Left cardiac atrium (tissue), 4 donors: ENCODE measurements around the gene NUSAP1. TPM values are rescaled to one million over a fixed set of nuclear protein-coding genes. Genes with fewer than 3 reads are reported as not detected.
A peak's percentile ranks its signal among the peaks of the same experiment; 100 is the strongest.
"Not testable (repeated sequence)": the region's sequence is repeated elsewhere in the genome, so short reads cannot be mapped to it uniquely, and the experiment has no call there.

Experiments
- ATAC-seq, 2 donors: fragments of 200-7000 bp; cut with Tn5 transposase; one replicate each; pipeline ENCODE4 v1.9.1; 2020; ENCODE audit warnings: mild to moderate bottlenecking in 2 of 2, moderate library complexity in 2 of 2
- DNase-seq: peaks from one replicate; pipeline ENCODE4 v3.0.0-alpha.2; 2020
- intact Hi-C, 2 donors: fragments of 100-400 bp; cut with DNase I; formaldehyde crosslinking; loops; one replicate each; pipeline versions ENCODE4 v1.14.1 to v1.15.1; 2022 to 2023
- total RNA-seq, 2 donors: library from RNA; stranded (reverse); fragmentation: NEBNext Ultra II Directional; extraction: Animal tissue kit (Norgen Biotek cat#: 25700); gene quantifications; one replicate each; pipeline ENCODE4 v1.2.1, GENCODE V29; 2021
- donor health status: DM: no; HTN: yes; CAD: no.
- donor health status: DM: no; HTN: yes; CAD: no; lungs with severe emphysema.
- donor health status: DM: yes; HTN: yes; CAD: no.
- donor health status: Dilated cardiomyopathy.

Gene NUSAP1
- total RNA-seq, 2 donors from 2014 or later: 1.1 to 4.6 TPM

DNA sequence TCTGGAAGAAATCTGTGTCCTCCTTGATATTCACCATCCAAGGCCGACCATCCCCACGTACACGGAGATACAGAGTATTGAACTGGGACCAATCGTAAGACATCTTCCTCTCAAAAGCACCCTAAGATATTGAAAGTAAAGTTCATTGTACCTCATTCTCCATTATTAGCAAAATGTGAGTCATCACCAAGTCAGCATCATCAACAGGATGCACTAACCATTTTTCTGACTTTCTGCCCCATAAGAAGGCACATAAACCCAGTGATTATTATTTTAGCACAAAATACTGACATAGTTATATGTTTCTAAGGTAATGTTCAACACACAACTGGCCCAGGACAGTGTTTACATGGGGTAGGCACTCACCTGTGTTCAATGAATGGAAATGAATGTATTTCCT lies 62.2 kb downstream of the NUSAP1 start:
- ATAC-seq (no peak), DNase-seq (no peak)
- intact Hi-C loops: no loop called here

DNA sequence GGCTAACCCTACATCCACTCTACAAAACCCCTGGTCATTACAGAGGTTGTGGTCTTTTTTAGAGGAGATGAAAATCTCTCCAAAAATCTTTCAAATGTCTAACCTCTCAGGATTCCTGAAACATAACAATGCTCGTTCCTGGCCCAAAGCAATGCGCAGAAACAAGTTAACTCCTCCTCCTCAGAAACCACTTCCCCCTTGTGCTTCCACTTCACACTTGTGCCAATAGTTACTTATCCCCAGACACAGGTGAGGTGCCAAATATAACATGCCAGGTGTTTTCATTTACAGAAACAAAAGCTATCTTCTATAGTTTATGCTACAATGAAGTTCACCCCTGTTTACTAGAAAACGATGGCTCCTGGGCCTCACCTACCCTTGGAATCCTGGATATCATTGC lies 63.4 kb downstream of the NUSAP1 start:
- intact Hi-C loops: no loop called here
- ATAC-seq (no peak), DNase-seq (no peak)

DNA sequence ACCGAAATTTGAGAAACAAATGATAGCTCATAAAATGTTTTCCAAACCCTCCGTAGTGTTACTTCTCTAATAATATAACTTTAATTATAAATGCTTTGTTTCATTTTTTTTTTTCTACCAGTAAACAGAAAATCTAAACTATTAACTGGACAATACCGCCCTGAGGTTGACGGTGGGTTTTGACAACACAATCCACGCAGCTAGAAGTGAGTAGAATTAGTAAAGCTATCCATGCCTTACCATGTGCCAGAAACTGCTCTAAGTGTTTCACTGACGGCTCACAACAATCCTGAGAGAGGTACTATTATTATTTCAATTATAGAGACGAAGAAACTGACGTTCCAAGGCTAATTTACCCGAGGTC lies 69.2 kb downstream of the NUSAP1 start:
- ATAC-seq: peak in 1 of 2 donors; percentile 27
- DNase-seq: no peak
- intact Hi-C loops: no loop called here

DNA sequence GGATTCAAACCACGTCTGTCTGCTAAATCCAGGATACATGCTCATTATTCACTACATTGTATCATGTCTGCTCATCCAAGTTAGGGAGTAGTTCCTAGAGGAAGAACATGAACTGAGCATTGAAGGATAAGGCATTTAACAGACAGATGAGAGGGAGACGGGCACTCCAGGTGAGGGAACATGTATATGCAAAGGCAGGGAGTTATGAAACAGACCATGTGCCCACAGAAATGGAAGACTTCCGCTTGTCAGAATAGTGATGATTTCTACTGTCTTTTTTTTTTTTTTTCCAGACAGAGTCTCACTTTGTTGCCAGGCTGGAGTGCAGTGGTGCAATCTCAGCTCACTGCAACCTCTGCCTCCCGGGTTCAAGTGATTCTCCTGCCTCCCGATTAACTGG lies 74.7 kb downstream of the NUSAP1 start:
- no peak for ATAC-seq
- DNase-seq: no peak
- intact Hi-C loops: no loop called here

DNA sequence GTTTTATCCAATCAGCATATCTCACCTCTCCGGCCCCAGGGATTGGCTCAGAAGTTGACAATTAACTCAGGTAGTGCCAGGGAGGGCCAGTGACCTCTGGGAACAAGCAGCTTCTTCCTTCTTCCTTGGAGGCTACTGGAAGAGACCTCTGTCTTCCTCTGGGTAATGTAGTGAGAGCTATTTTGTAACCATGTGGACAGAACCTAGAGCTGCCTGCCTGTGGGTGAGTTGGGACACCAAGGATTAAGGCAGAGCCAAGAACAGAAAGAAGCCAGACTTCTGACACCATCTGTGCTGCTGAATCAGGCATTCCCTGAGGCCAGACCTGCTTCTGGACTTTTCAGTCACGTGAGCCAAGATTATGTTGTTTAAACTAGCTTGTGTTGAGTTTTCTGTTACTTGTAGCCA lies 75.6 kb downstream of the NUSAP1 start:
- DNase-seq (no peak), ATAC-seq (peak in 1 of 2 donors; percentile 89)
- intact Hi-C loops: no loop called here

DNA sequence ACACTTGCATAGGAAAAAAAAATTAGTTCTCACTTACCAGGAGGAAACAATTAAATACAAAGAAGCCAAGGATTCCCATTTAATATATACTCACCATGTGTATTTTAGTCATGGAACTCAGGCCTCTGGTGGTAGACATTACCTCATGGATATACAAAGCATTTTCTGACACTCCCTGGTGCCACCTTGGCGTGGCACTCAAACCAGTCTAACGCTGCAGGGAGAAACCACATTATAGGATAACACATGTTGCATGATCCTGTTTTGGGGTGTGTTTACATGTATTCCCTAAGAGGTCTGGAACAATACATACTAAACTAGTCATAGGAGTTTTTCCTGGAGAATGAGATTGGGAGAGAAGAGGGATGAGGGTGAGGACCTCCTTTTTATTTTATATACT lies 78.3 kb downstream of the NUSAP1 start:
- ATAC-seq (no peak), DNase-seq (no peak)
- intact Hi-C loops: no loop called here

DNA sequence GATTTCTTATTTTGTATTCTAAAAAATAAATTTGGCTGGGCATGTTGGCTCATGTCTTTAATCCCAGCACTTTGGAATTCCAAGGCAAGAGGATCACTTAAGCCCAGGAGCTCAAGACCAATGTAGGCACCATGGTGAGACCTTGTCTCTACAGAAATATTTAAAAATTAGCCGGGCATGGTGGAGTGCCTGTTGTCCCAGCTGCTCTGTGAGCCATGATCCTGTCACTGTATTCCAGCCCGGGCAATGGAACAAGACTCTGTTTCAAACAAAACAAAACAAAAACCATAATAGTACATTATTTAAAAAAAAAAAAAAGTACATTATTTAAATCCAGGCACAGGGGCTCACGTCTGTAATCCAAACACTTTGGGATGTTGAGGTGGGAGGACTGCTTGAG lies 78.8 kb downstream of the NUSAP1 start:
- no peak for ATAC-seq
- intact Hi-C loops: no loop called here
- DNase-seq: no peak

DNA sequence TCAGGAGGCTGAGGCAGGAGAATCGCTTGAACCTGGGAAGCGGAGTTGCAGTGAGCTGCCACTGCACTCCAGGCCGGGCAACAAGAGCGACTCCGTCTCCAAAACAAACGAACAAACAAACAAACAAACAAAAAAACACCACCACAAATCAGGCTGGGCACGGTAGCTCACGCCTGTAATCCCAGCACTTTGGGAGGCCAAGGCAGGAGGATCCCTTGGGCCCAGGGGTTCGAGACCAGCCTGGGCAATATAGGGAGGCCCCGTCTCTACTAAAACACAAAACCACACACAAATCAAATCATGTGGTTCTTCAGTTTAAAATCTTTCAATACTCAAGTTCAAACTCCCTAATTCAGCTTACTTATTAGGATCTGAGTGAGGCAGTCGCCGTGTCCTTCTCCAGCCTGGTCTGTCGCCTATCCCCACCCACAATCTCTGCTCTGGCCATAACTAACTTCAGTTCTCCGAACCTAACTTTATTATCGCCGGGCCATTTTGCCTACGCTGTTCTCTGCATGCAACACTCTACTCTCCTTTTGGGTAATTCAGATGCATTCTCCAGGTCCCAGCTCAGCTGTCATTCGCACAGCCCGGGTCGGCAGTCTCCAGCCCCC lies 83.6 kb downstream of the NUSAP1 start:
- intact Hi-C loops: no loop called here
- DNase-seq: no peak
- ATAC-seq: peak; percentile 7 to 20

DNA sequence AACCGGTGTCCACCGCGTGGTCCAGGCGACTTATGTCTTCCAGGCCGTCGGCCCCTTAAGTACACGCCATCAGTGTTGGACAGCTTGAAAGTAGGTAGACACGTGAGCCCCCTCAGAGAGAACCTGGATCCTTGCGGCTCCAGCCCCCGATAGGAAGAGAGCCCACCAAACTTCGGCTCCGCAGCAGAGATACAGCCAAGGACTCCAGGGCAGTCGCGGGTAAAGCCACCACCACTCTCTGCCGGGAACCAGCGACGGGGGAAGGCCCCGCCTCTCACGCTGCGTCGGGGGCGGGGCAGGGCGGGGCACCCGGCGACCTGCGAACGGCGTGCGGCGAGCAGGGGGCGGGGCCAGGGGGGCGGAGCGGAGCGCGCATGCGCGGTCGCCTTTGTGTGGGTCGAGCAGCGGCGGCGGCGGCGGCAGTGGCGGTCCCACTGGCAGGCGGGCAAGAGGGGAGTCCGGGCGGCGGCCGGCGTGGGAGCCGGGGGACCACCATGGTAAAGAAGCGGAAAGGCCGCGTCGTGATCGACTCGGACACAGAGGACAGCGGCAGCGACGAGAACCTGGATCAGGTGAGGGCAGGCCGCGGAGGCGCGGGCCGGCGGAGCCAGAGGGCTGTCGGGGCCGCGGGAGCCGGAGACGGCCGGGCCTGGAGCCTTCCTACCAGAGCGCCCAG lies 84.2 kb downstream of the NUSAP1 start, which contains the start of gene RTF1:
RTF1 (plus strand) TSS at position 354 of the 676 bp plus-strand sequence; CDS start at position 375, 21 bp downstream.
- peak; percentile 98 for ATAC-seq
- peak; percentile 94 for DNase-seq
- intact Hi-C loops: no loop called here

DNA sequence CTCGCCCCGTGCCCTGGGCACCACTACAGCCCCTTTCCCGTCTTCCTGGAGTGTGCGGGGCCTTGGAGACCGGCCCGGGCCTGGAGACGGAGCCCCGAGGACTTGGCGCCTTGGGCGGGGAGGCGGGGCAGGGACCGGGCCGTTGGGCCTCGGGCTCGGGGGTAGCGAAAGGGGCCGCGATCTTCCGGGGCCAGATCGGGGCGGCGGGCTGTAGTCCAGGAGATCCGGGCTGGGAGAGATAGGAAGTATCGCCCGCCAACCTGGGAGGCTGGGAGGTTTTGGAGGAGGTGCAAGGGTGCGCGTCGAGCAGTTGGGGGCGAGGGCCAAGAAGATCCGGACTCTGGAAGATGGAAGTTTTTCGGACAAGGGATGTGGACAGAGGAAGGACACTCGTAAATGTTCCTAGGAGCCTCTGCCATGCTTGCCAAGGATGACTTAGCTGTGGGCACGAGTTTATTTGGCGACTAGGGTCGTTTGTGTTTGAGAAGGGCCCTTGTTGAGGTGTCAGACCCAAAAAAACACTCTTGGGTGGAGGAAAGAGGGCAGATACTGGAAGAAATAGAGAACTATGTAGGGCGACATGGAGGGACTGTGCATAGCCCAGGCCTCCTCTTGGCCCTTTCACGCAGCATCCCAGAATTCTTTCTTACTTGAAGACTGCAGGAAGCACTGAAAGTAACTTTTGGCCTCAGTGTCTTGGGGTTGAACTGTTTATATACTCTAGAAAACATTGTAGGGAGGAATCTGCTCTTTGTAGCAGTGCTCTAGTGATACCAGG lies 84.9 kb downstream of the NUSAP1 start:
- intact Hi-C loops: no loop called here
- DNase-seq: peak; percentile 50
- peak; percentile 56 to 67 for ATAC-seq

DNA sequence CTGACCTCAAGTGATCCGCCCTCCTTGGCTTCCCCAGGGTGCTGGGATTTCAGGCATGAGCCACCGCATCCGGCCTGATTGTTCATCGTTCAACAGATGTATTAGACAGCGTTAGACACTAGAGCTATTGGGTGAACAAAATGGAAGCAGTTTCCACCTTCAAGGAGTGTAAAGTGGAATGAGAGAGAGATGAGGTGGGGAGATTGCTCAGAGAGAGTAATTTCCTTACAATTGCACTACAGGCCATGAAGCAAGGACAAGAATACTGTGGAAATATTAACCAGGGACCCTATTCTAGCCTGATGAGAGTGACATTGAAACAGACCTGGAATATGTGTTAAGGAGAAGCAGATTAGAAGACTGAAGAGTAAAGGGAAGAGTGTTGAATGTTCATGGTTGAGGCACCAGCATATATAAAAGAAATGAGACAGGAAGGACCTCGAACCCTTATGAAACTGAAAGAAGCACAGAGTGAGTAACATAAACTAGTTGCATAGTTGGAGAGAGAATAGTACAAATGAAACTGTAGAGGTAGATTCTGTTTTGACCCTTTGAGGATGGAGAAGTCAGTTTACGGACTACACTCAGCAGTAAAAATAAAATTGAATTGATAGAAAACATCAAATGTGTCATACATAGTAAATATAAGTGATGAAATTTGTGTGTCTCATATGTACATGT lies 91.4 kb downstream of the NUSAP1 start:
- no peak for ATAC-seq
- DNase-seq: no peak
- intact Hi-C loops: no loop called here

DNA sequence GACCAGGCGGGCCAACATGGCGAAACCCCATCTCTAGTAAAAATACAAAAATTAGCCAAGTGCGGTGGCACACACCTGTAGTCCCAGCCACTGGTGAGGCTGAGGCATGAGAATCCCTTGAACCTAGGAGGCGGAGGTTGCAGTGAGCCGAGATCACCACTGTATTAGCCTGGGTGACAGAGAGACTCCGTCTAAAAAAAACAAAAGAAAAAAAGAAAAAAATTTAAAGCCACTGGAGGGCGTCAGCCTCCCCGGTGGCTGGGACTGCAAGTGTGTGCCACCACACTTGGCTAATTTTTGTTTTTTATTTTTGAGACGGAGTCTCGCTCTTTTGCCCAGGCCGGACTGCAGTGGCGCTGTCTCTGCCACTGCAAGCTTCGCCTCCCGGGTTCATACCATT lies 92.1 kb downstream of the NUSAP1 start:
- no peak for DNase-seq

DNA sequence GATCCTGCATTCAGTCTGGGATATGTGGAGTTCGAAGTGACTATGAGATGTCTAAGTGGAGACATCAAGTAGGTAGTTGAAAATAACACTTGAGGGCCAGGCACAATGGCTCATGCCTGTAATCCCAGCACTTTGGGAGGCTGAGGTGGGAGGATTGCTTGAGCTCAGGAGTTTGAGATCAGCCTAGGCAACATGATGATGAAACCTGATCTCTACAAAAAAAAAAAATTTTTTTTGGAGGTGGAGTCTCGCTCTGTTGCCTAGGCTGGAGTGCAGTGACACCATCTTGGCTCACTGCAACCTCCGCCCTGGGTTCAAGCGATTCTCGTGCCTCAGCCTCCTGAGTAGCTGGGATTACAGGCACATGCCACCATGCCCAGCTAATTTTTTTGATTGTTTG lies 93.2 kb downstream of the NUSAP1 start:
- ATAC-seq, intact Hi-C loops, DNase-seq: not testable (repeated sequence)

More for the DNA sequence above, 92.1 kb downstream of the NUSAP1 start:
- intact Hi-C loops: no loop called here
- ATAC-seq: no peak

DNA sequence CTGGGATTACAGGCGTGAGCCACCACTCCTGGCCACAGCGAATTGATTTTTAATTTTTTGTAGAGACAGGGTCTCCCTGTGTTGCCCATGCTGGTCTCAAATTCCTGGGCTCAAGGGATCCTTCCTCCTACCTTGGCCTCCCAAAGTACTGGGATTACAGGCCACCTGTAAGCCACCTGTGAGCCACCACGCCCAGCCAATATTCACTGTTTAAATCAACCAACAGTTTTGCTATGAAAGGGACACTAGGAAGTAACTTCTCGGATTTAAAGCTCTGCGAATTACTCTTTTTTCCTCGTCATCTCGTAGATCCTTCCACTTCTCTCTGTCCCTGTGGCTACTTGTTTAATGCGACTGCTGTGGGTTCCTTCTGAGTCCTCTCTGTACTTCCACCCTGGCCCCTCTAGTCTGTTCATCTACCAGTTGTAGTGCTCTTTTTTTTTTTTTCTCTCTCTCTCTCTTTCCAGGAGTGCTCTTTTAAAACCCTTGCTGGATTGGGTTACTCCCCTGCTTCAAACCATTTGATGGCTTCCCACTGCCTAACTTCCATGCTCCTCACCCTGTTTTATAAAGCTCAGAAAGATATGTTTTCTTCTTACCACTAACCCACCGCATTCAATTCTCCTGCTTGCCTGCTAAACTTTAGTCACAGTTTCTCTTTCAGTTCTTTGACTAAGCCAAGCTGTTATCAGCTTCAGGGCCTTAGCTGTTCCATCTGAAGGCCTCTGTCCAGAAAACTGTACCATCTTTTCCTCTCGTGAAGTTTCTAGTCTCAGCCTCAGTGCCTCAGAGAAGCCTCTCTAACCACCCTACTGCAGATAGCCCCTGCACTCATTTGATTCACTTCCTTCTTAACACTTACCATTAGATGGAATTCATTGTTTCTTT lies 96.6 kb downstream of the NUSAP1 start:
- ATAC-seq (peak in 1 of 2 donors; percentile 32), DNase-seq (no peak)
- intact Hi-C loops: no loop called here

Other genes with a start within 250 kb of the NUSAP1 start
- 10 to 100 TPM; 11.1 to 16.8 TPM for gene INO80, start 216.6 kb upstream of the NUSAP1 start, total RNA-seq
- gene EXD1, start 102.1 kb upstream of the NUSAP1 start, total RNA-seq: not detected
- 100 to 1,000 TPM; 113 to 123 TPM for gene CHP1, start 101.6 kb upstream of the NUSAP1 start, total RNA-seq
- under 1 TPM; 0.21 to 0.41 TPM for gene OIP5, start 290 bp upstream of the NUSAP1 start, total RNA-seq
- 10 to 100 TPM; 23.2 to 34.8 TPM for gene NDUFAF1, start 69.6 kb downstream of the NUSAP1 start, total RNA-seq
- 10 to 100 TPM; 18.2 to 23.5 TPM for gene RTF1, start 84.2 kb downstream of the NUSAP1 start, total RNA-seq
- 1 to 10 TPM in 1 of 2 donors, under 1 TPM in 1; 0.71 to 1.6 TPM for gene ITPKA, start 161.0 kb downstream of the NUSAP1 start, total RNA-seq
- gene LTK, start 180.9 kb downstream of the NUSAP1 start, total RNA-seq: under 1 TPM; 0.50 to 0.68 TPM
- gene RPAP1, start 211.4 kb downstream of the NUSAP1 start, total RNA-seq: 10 to 100 TPM; 18.3 to 20.1 TPM
- 10 to 100 TPM in 1 of 2 donors, 1 to 10 TPM in 1; 9.1 to 21.0 TPM for gene TYRO3, start 226.3 kb downstream of the NUSAP1 start, total RNA-seq